ENCODE results near the gene RRAS.

The RRAS gene

DNA sequence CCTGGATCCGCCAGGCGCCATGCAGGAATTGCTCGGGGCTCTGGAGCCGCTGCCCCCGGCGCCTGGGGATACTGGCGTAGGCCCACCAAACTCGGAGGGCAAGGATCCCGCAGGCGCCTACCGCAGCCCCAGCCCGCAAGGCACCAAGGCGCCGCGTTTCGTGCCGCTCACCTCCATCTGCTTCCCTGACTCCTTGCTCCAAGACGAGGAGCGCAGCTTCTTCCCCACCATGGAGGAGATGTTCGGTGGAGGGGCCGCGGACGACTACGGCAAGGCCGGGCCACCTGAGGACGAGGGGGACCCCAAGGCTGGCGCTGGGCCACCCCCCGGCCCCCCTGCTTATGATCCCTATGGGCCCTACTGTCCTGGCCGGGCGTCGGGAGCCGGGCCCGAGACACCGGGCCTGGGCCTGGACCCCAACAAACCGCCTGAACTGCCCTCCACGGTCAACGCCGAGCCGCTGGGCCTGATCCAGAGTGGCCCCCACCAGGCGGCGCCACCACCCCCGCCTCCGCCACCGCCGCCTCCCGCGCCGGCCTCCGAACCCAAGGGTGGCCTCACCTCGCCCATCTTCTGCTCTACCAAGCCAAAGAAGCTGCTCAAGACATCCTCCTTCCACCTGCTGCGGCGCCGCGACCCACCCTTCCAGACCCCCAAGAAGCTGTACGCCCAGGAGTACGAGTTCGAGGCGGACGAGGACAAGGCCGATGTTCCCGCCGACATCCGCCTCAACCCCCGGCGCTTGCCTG lies 42.8 kb downstream of the RRAS start:
- TF ChIP-seq, protein P1, sequence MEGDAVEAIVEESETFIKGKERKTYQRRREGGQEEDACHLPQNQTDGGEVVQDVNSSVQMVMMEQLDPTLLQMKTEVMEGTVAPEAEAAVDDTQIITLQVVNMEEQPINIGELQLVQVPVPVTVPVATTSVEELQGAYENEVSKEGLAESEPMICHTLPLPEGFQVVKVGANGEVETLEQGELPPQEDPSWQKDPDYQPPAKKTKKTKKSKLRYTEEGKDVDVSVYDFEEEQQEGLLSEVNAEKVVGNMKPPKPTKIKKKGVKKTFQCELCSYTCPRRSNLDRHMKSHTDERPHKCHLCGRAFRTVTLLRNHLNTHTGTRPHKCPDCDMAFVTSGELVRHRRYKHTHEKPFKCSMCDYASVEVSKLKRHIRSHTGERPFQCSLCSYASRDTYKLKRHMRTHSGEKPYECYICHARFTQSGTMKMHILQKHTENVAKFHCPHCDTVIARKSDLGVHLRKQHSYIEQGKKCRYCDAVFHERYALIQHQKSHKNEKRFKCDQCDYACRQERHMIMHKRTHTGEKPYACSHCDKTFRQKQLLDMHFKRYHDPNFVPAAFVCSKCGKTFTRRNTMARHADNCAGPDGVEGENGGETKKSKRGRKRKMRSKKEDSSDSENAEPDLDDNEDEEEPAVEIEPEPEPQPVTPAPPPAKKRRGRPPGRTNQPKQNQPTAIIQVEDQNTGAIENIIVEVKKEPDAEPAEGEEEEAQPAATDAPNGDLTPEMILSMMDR (IDR thresholded peaks at IDR 0.05; ENCODE audit: low read depth, low read length), result no peak
- no peak overlapping the region for H3K4me3 ChIP-seq (ENCODE audit: low read depth, low read length)

DNA sequence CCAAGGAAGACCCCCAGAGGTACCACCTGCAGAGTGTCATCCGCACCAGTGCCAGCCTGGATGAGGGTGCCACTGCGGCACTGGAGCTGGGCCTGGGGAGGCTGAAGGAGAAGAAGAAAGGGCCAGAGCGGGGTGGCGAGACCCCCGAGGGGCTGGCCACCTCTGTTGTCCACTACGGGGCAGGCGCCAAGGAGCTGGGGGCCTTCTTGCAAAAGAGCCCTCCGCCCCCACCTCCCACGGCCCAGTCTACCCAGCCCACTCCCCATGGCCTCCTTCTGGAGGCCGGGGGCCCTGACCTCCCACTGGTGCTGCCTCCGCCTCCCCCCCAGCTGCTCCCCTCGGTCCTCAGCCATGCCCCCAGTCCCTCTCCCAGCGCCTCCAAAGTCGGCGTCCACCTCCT lies 43.5 kb downstream of the RRAS start:
- H3K4me3 ChIP-seq (ENCODE audit: low read depth, low read length), result no peak overlapping the region
- TF ChIP-seq, protein P1 (IDR thresholded peaks at IDR 0.05; ENCODE audit: low read depth, low read length), result no peak

DNA sequence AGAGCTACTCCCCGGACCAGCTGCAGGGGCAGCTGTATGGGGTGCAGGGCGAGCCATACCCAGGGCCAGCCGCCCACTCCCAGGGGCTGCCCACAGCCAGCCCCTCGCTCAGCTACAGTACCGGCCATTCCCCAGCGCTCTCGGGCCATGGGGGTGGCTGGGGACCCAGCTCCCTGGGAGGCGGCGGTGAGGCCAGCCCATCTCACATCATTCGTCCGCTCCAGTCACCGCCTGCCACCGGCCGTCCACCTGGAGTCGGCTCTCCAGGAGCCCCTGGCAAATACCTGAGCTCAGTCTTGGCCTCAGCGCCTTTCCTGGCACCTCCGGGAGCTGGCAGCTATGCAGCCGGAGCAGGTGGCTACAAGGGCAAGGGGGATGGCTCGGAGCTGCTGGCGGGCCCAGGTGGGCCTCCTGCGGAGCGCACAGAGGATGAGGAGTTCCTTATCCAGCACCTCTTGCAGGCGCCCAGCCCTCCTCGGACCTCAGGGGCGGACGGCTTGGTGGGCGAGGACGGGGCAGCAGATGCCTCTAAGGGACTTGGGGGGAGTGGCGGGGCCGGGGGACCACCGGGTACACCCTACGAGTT lies 44.0 kb downstream of the RRAS start:
- TF ChIP-seq, protein P1 (IDR thresholded peaks at IDR 0.05; ENCODE audit: low read depth, low read length), result no peak
- no peak overlapping the region for H3K4me3 ChIP-seq (ENCODE audit: low read depth, low read length)

GRCh38 chr19:49594993-49595818 lies 44.7 kb downstream of the RRAS start:
- TF ChIP-seq, protein P1 (IDR thresholded peaks at IDR 0.05; ENCODE audit: low read depth, low read length), result no peak
- H3K4me3 ChIP-seq (ENCODE audit: low read depth, low read length), result no peak overlapping the region

GRCh38 chr19:49594157-49594992 lies 45.6 kb downstream of the RRAS start:
- TF ChIP-seq, protein P1 (IDR thresholded peaks at IDR 0.05; ENCODE audit: low read depth, low read length), result no peak
- no peak overlapping the region for H3K4me3 ChIP-seq (ENCODE audit: low read depth, low read length)

GRCh38 chr19:49593233-49594113 lies 46.5 kb downstream of the RRAS start:
- TF ChIP-seq, protein P1 (IDR thresholded peaks at IDR 0.05; ENCODE audit: low read depth, low read length), result no peak
- H3K4me3 ChIP-seq (ENCODE audit: low read depth, low read length), result peak overlapping the region; percentile 65
